Liver (tissue), 9 donors: Measurements from ENCODE around the gene DNAH7. TPM values are rescaled to one million over a fixed set of nuclear protein-coding genes. Genes with fewer than 3 reads are reported as not detected.

Source experiments
- DNase-seq: peaks from one replicate; pipeline ENCODE4 v3.0.0-alpha.2; 2017; ENCODE audit warnings: low spot score
- H3K27ac ChIP-seq, 2 donors: one replicate each; pipeline ENCODE4 v1.7.0; 2013; ENCODE audit warnings: inconsistent platforms in 2 of 2, low read length in 2 of 2, control low read depth in 1 of 2, low read depth in 1 of 2, mild to moderate bottlenecking in 1 of 2
- H3K27me3 ChIP-seq, 4 donors: one replicate each; pipeline versions ENCODE4 v1.6.1 to v1.7.0; 2013; ENCODE audit warnings: low read length in 3 of 4, inconsistent platforms in 1 of 4, mild to moderate bottlenecking in 1 of 4, moderate library complexity in 1 of 4; ENCODE audit not compliant: control insufficient read depth in 4 of 4, insufficient read depth in 4 of 4
- H3K36me3 ChIP-seq, 4 donors: one replicate each; pipeline versions ENCODE4 v1.6.1 to v1.7.0; 2013; ENCODE audit warnings: low read length in 3 of 4, mild to moderate bottlenecking in 3 of 4, low read depth in 1 of 4, moderate library complexity in 1 of 4; ENCODE audit not compliant: control insufficient read depth in 4 of 4, insufficient read depth in 3 of 4
- H3K4me1 ChIP-seq, 4 donors: one replicate each; pipeline versions ENCODE4 v1.6.1 to v1.7.0; 2013; ENCODE audit warnings: low read length in 3 of 4, mild to moderate bottlenecking in 3 of 4, moderate library complexity in 1 of 4; ENCODE audit not compliant: control insufficient read depth in 4 of 4, insufficient read depth in 4 of 4
- H3K4me3 ChIP-seq, 3 donors: one replicate each; pipeline versions ENCODE4 v1.6.1 to v1.7.0; 2013; ENCODE audit warnings: low read length in 3 of 3, control low read depth in 1 of 3, low read depth in 1 of 3, mild to moderate bottlenecking in 1 of 3
- H3K9ac ChIP-seq, 2 donors: one replicate each; pipeline ENCODE4 v1.7.0; 2013; ENCODE audit warnings: low read length in 2 of 2, mild to moderate bottlenecking in 2 of 2, moderate library complexity in 2 of 2, control low read depth in 1 of 2, low read depth in 1 of 2
- H3K9me3 ChIP-seq, 4 donors: one replicate each; pipeline versions ENCODE4 v1.6.1 to v1.7.0; 2013; ENCODE audit warnings: low read length in 3 of 4; ENCODE audit not compliant: control insufficient read depth in 4 of 4
- ATF3 ChIP-seq: IDR thresholded peaks from 2 replicates; pipeline ENCODE4 v1.6.1; 2016; ENCODE audit warnings: antibody characterized with exemption
- EGR1 ChIP-seq, 2 donors: IDR thresholded peaks; 2 replicates each; pipeline ENCODE4 v1.6.1; 2016 to 2018; ENCODE audit warnings: antibody characterized with exemption in 2 of 2, low read depth in 2 of 2
- FOXA1 ChIP-seq: IDR thresholded peaks from 2 replicates; pipeline ENCODE4 v1.6.1; 2016; ENCODE audit warnings: antibody characterized with exemption
- FOXA2 ChIP-seq: IDR thresholded peaks from 2 replicates; pipeline ENCODE4 v1.6.1; 2016; ENCODE audit warnings: antibody characterized with exemption
- GABPA ChIP-seq, 2 donors: IDR thresholded peaks in 1 of 2; conservative IDR thresholded peaks in 1 of 2; 2 replicates each; pipeline ENCODE4 v1.6.1; 2016; ENCODE audit warnings: antibody characterized with exemption in 2 of 2, mild to moderate bottlenecking in 1 of 2, moderate library complexity in 1 of 2
- HNF4A ChIP-seq, 2 donors: conservative IDR thresholded peaks; 2 replicates each; pipeline ENCODE4 v1.6.1; 2016; ENCODE audit warnings: antibody characterized with exemption in 2 of 2, mild to moderate bottlenecking in 2 of 2
- HNF4G ChIP-seq: IDR thresholded peaks from 2 replicates; pipeline ENCODE4 v1.6.1; 2016; ENCODE audit warnings: antibody characterized with exemption
- JUND ChIP-seq, 2 donors: IDR thresholded peaks; 2 replicates each; pipeline ENCODE4 v1.6.1; 2016; ENCODE audit warnings: antibody characterized with exemption in 2 of 2
- MAX ChIP-seq: IDR thresholded peaks from 2 replicates; pipeline ENCODE4 v1.6.1; 2016; ENCODE audit warnings: antibody characterized with exemption
- NR2F2 ChIP-seq: IDR thresholded peaks from 2 replicates; pipeline ENCODE4 v1.6.1; 2016; ENCODE audit warnings: antibody characterized with exemption
- RAD21 ChIP-seq, 2 donors: IDR thresholded peaks; 2 replicates each; pipeline ENCODE4 v1.6.1; 2016; ENCODE audit warnings: antibody characterized with exemption in 2 of 2, mild to moderate bottlenecking in 2 of 2
- RXRA ChIP-seq, 2 donors: IDR thresholded peaks; 2 replicates each; pipeline ENCODE4 v1.6.1; 2017 to 2018; ENCODE audit warnings: antibody characterized with exemption in 2 of 2, mild to moderate bottlenecking in 1 of 2
- SP1 ChIP-seq: IDR thresholded peaks from 2 replicates; pipeline ENCODE4 v1.6.1; 2018; ENCODE audit warnings: antibody characterized with exemption, mild to moderate bottlenecking
- TAF1 ChIP-seq: conservative IDR thresholded peaks from 2 replicates; pipeline ENCODE4 v1.6.1; 2016; ENCODE audit warnings: antibody characterized with exemption, mild to moderate bottlenecking
- YY1 ChIP-seq: IDR thresholded peaks from 2 replicates; pipeline ENCODE4 v1.6.1; 2016; ENCODE audit warnings: antibody characterized with exemption, mild to moderate bottlenecking
- WGBS: extraction: QIAGEN DNeasy Blood & Tissue Kit; methylation state at CpG from one replicate; pipeline ENCODE4 v1.1.7; 2013; 5-methylcytosine and 5-hydroxymethylcytosine counted together
- polyA plus RNA-seq, 2 donors: library from polyadenylated mRNA; stranded (reverse) in 1 of 2; unstranded in 1 of 2; fragments of 200-250 nt in 1 of 2; fragments of >200 nt in 1 of 2; fragmentation: Nextera tagmentation in 1 of 2; extraction: Ambion mirVana in 1 of 2; gene quantifications; one replicate each; pipeline versions ENCODE4 v1.2.1 to v1.2.3, GENCODE V29; 2013 to 2015
- total RNA-seq, 2 donors: library from RNA; depleted of rRNA; stranded (reverse); fragments of >200 nt; gene quantifications; one replicate each; pipeline ENCODE4 v1.2.3, GENCODE V29; 2014
- TF ChIP-seq, protein P1 (sequence below): IDR thresholded peaks from 2 replicates; pipeline ENCODE4 v1.6.1; 2016; ENCODE audit warnings: antibody characterized with exemption
- TF ChIP-seq, protein P2 (sequence below): IDR thresholded peaks from 2 replicates; pipeline ENCODE4 v1.6.1; 2016; ENCODE audit warnings: antibody characterized with exemption, mild to moderate bottlenecking
- donor health status: healthy.
- donor health status: healthy.
- donor health status: healthy.
- donor health status: healthy.
- donor health status: healthy.

The DNAH7 gene
- total and polyA plus RNA-seq, 4 donors = under 0.01 to 0.50 (median 0.07) TPM

GRCh38 chr2:195820373-195820772 is 248.3 kb downstream of the DNAH7 start:
- Histone ChIP-seq H3K27ac (no peak overlapping the region), H3K9me3 (no peaks in the 10 kb centered on the region), H3K4me1 (peaks cover 0 to 1% (median 0%) of the 10 kb centered on the region in 4 donors), H3K4me3 (no peak overlapping the region), H3K27me3 (no peaks in the 10 kb centered on the region), H3K36me3 (no peaks in the 10 kb centered on the region), H3K9ac (no peak overlapping the region)
- 86% methylated on average over 3 of the region's 3 CpGs for WGBS
- no peak for TF ChIP-seq MAX
- TF ChIP-seq FOXA2 = no peak
- TF ChIP-seq NR2F2 = no peak
- TF ChIP-seq SP1 = no peak
- TF ChIP-seq JUND (IDR thresholded peaks at IDR 0.05) = no peak
- no peak for TF ChIP-seq FOXA1
- no peak for TF ChIP-seq RAD21 (IDR thresholded peaks at IDR 0.05)
- TF ChIP-seq ATF3 = no peak
- no peak for TF ChIP-seq HNF4A (conservative IDR thresholded peaks at IDR 0.05)
- TF ChIP-seq, protein P1, sequence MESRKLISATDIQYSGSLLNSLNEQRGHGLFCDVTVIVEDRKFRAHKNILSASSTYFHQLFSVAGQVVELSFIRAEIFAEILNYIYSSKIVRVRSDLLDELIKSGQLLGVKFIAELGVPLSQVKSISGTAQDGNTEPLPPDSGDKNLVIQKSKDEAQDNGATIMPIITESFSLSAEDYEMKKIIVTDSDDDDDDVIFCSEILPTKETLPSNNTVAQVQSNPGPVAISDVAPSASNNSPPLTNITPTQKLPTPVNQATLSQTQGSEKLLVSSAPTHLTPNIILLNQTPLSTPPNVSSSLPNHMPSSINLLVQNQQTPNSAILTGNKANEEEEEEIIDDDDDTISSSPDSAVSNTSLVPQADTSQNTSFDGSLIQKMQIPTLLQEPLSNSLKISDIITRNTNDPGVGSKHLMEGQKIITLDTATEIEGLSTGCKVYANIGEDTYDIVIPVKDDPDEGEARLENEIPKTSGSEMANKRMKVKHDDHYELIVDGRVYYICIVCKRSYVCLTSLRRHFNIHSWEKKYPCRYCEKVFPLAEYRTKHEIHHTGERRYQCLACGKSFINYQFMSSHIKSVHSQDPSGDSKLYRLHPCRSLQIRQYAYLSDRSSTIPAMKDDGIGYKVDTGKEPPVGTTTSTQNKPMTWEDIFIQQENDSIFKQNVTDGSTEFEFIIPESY = no peak
- no peak for TF ChIP-seq GABPA (IDR thresholded peaks at IDR 0.05 in 1 of 2, conservative IDR thresholded peaks at IDR 0.05 in 1 of 2)
- no peak for TF ChIP-seq HNF4G
- no peak for TF ChIP-seq YY1
- TF ChIP-seq TAF1 = no peak
- TF ChIP-seq EGR1 (IDR thresholded peaks at IDR 0.05; ENCODE audit: low read depth in 2 of 2) = no peak
- TF ChIP-seq, protein P2, sequence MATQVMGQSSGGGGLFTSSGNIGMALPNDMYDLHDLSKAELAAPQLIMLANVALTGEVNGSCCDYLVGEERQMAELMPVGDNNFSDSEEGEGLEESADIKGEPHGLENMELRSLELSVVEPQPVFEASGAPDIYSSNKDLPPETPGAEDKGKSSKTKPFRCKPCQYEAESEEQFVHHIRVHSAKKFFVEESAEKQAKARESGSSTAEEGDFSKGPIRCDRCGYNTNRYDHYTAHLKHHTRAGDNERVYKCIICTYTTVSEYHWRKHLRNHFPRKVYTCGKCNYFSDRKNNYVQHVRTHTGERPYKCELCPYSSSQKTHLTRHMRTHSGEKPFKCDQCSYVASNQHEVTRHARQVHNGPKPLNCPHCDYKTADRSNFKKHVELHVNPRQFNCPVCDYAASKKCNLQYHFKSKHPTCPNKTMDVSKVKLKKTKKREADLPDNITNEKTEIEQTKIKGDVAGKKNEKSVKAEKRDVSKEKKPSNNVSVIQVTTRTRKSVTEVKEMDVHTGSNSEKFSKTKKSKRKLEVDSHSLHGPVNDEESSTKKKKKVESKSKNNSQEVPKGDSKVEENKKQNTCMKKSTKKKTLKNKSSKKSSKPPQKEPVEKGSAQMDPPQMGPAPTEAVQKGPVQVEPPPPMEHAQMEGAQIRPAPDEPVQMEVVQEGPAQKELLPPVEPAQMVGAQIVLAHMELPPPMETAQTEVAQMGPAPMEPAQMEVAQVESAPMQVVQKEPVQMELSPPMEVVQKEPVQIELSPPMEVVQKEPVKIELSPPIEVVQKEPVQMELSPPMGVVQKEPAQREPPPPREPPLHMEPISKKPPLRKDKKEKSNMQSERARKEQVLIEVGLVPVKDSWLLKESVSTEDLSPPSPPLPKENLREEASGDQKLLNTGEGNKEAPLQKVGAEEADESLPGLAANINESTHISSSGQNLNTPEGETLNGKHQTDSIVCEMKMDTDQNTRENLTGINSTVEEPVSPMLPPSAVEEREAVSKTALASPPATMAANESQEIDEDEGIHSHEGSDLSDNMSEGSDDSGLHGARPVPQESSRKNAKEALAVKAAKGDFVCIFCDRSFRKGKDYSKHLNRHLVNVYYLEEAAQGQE = no peak
- DNase-seq = no peak

DNA sequence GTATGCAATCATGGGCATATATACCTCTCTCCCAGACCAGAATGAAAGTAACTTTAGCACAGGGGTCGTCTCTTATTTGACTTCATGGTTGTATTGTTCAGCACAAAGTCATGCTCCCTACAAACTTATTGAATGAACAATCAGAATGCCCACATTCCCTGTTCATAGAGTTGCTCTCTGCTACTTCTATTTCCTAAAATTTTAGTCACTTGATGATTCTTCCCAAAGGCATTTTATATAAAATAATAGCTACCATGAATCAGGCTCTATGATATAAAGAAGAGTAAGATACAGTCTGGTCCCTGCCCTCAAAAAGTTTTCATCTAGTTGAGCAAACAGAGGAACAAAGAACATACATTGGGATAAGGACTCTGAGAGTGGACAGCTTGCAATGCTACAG is 249.4 kb downstream of the DNAH7 start:
- no peaks in the 10 kb centered on the region for H3K36me3 ChIP-seq
- H3K27me3 ChIP-seq = no peaks in the 10 kb centered on the region
- WGBS = 53% methylated on average over 1 of the region's 1 CpG
- no peak overlapping the region for H3K27ac ChIP-seq
- no peak overlapping the region for H3K9ac ChIP-seq
- DNase-seq = no peak
- no peaks in the 10 kb centered on the region for H3K9me3 ChIP-seq
- no peak for TF ChIP-seq EGR1 (IDR thresholded peaks at IDR 0.05; ENCODE audit: low read depth in 2 of 2)
- TF ChIP-seq, protein P2 = no peak
- no peak for TF ChIP-seq RXRA (IDR thresholded peaks at IDR 0.05)
- TF ChIP-seq ATF3 = no peak
- peaks cover 0 to 1% (median 0%) of the 10 kb centered on the region in 4 donors for H3K4me1 ChIP-seq
- H3K4me3 ChIP-seq = no peak overlapping the region
